GM23338 (cell line): ENCODE results near the gene APOB. TPM values are rescaled to one million over a fixed set of nuclear protein-coding genes. Genes with fewer than 3 reads are reported as not detected.

Experiments
- ATAC-seq: fragments of 200-7000 bp; cut with Tn5 transposase; 3 replicates; pipeline ENCODE4 v1.9.1; 2020
- DNase-seq: peaks from one replicate; pipeline ENCODE4 v3.0.0-alpha.2; 2015; ENCODE audit warnings: low spot score
- H2AFZ ChIP-seq: fragments of 200-600 bp; sonication (generic); 2 replicates; pipeline ENCODE4 v1.8.0; 2016; ENCODE audit warnings: antibody characterized with exemption, mild to moderate bottlenecking, moderate library complexity
- H3F3A ChIP-seq: fragments of 200-600 bp; sonication (generic); replicated peaks from 2 replicates; pipeline ENCODE4 v1.8.0; 2017; ENCODE audit warnings: antibody characterized with exemption, mixed run types, low read depth
- H3K27ac ChIP-seq: fragments of 200-600 bp; sonication (generic); 2 replicates; pipeline ENCODE4 v1.6.1; 2016; ENCODE audit warnings: low read depth
- H3K27me3 ChIP-seq: fragments of 200-600 bp; sonication (generic); 2 replicates; pipeline ENCODE4 v1.8.0; 2016; ENCODE audit warnings: mild to moderate bottlenecking, mixed run types, moderate library complexity; ENCODE audit not compliant: insufficient read depth
- H3K36me3 ChIP-seq: fragments of 200-600 bp; sonication (generic); 2 replicates; pipeline ENCODE4 v1.8.0; 2016; ENCODE audit warnings: mild to moderate bottlenecking; ENCODE audit not compliant: insufficient read depth
- H3K4me1 ChIP-seq: fragments of 200-600 bp; sonication (generic); 2 replicates; pipeline ENCODE4 v1.8.0; 2016; ENCODE audit warnings: mild to moderate bottlenecking, moderate library complexity; ENCODE audit not compliant: insufficient read depth
- H3K4me2 ChIP-seq: fragments of 200-600 bp; sonication (generic); 2 replicates; pipeline ENCODE4 v1.7.1; 2017; ENCODE audit warnings: mixed run types
- H3K4me3 ChIP-seq: fragments of 200-600 bp; sonication (generic); 2 replicates; pipeline ENCODE4 v1.6.1; 2016; ENCODE audit warnings: mixed run types
- H3K79me2 ChIP-seq: fragments of 200-600 bp; sonication (generic); replicated peaks from 2 replicates; pipeline ENCODE4 v1.8.0; 2017; ENCODE audit warnings: mild to moderate bottlenecking; ENCODE audit not compliant: insufficient read depth
- H3K9me2 ChIP-seq: fragments of 200-600 bp; sonication (generic); 2 replicates; pipeline ENCODE4 v1.8.0; 2017; ENCODE audit not compliant: insufficient read depth
- H4K20me1 ChIP-seq: fragments of 200-600 bp; sonication (generic); replicated peaks from 2 replicates; pipeline ENCODE4 v1.8.0; 2017; ENCODE audit warnings: mild to moderate bottlenecking; ENCODE audit not compliant: insufficient read depth
- H3K27ac Mint-ChIP-seq: 2 replicates; pipeline ENCODE4 v1.8.0; 2020; ENCODE audit warnings: inconsistent platforms, mild to moderate bottlenecking, moderate library complexity, mixed read lengths
- H3K27me3 Mint-ChIP-seq: 3 replicates; pipeline ENCODE4 v1.8.0; 2022; ENCODE audit warnings: low read depth, mild to moderate bottlenecking, moderate library complexity, mixed read lengths, inconsistent platforms; ENCODE audit not compliant: insufficient read depth, poor library complexity
- H3K36me3 Mint-ChIP-seq: 3 replicates; pipeline ENCODE4 v1.8.0; 2021; ENCODE audit warnings: low read depth, mild to moderate bottlenecking, inconsistent platforms, moderate library complexity, mixed read lengths
- H3K4me1 Mint-ChIP-seq: 3 replicates; pipeline ENCODE4 v1.8.0; 2020; ENCODE audit warnings: mild to moderate bottlenecking, inconsistent platforms, mixed read lengths
- H3K4me3 Mint-ChIP-seq: 3 replicates; pipeline ENCODE4 v1.8.0; 2021; ENCODE audit warnings: moderate library complexity, mild to moderate bottlenecking, inconsistent platforms, mixed read lengths
- H3K9me3 Mint-ChIP-seq: 3 replicates; pipeline ENCODE4 v1.8.0; 2020; ENCODE audit warnings: moderate library complexity, mild to moderate bottlenecking, inconsistent platforms, mixed read lengths
- CREB1 ChIP-seq: fragments of 250-450 bp; sonication (Bioruptor Pico); IDR thresholded peaks from 2 replicates; pipeline ENCODE4 v1.5.0; 2020; ENCODE audit warnings: low read depth, mild to moderate bottlenecking, moderate library complexity
- ETS1 ChIP-seq: IDR thresholded peaks from 2 replicates; pipeline ENCODE4 v1.6.1; 2016; ENCODE audit warnings: antibody characterized with exemption
- EZH2 ChIP-seq: fragments of 200-600 bp; sonication (generic); IDR thresholded peaks from one replicate; pipeline ENCODE4 v1.8.0; 2017; ENCODE audit warnings: antibody characterized with exemption, mild to moderate bottlenecking, low read depth; ENCODE audit not compliant: unreplicated experiment
- JUNB ChIP-seq: IDR thresholded peaks from one replicate; pipeline ENCODE4 v1.6.1; 2016; ENCODE audit warnings: antibody characterized with exemption; ENCODE audit not compliant: unreplicated experiment
- NANOG ChIP-seq: IDR thresholded peaks from 2 replicates; pipeline ENCODE4 v1.6.1; 2016; ENCODE audit warnings: antibody characterized with exemption, borderline replicate concordance
- POLR2AphosphoS5 ChIP-seq: IDR thresholded peaks from 2 replicates; pipeline ENCODE4 v1.6.1; 2016; ENCODE audit warnings: antibody characterized with exemption, low read depth
- REST ChIP-seq: IDR thresholded peaks from one replicate; pipeline ENCODE4 v1.6.1; 2018; ENCODE audit warnings: antibody characterized with exemption; ENCODE audit not compliant: unreplicated experiment
- STAT1 ChIP-seq: IDR thresholded peaks from one replicate; pipeline ENCODE4 v1.6.1; 2016; ENCODE audit warnings: antibody characterized with exemption; ENCODE audit not compliant: unreplicated experiment
- ZNF114 ChIP-seq: fragments of 250-450 bp; sonication (Bioruptor Pico); IDR thresholded peaks from 2 replicates; pipeline ENCODE4 v1.5.0; 2020; ENCODE audit warnings: mild to moderate bottlenecking, moderate library complexity
- ZNF331 ChIP-seq: fragments of 250-450 bp; sonication (Bioruptor Pico); IDR thresholded peaks from 2 replicates; pipeline ENCODE4 v1.5.0; 2020; ENCODE audit warnings: low read depth, mild to moderate bottlenecking, moderate library complexity
- polyA plus RNA-seq: library from polyadenylated mRNA; unstranded; fragments of >200 nt; fragmentation: Nextera tagmentation; extraction: Ambion mirVana; gene quantifications from 2 replicates; pipeline ENCODE4 v1.2.1, GENCODE V29; 2016
- total RNA-seq: library from RNA; depleted of rRNA; stranded (reverse); fragments of >200 nt; shearing (Covaris generic); gene quantifications from 2 replicates; pipeline ENCODE4 v1.2.3, GENCODE V29; 2014

The APOB gene
- total and polyA plus RNA-seq, 2 experiments from 2014 or later, result 0.08 to 0.56 TPM

GRCh38 chr2:21041943-21042707 lies 1.7 kb downstream of the APOB start:
- Mint-ChIP-seq H3K36me3 (no peaks in the 10 kb centered on the region), H3K4me3 (no peak overlapping the region), H3K27me3 (peaks cover 12% of the 10 kb centered on the region), H3K4me1 (peaks cover 22% of the 10 kb centered on the region), H3K27ac (no peak overlapping the region), H3K9me3 (no peaks in the 10 kb centered on the region)
- peak; percentile 5 for DNase-seq
- Histone ChIP-seq H3K4me1 (peaks cover 21% of the 10 kb centered on the region), H2AFZ (no peak overlapping the region), H3K79me2 (no peaks in the 10 kb centered on the region), H3K27ac (no peak overlapping the region), H3F3A (no peaks in the 10 kb centered on the region), H3K36me3 (no peaks in the 10 kb centered on the region), H3K4me2 (no peak overlapping the region), H3K9me2 (no peaks in the 10 kb centered on the region), H3K27me3 (peaks cover 17% of the 10 kb centered on the region), H4K20me1 (no peaks in the 10 kb centered on the region), H3K4me3 (no peak overlapping the region)
- TF ChIP-seq NANOG, result no peak
- TF ChIP-seq CREB1, result no peak
- TF ChIP-seq REST, result no peak
- TF ChIP-seq EZH2, result no peak
- no peak for TF ChIP-seq POLR2AphosphoS5
- TF ChIP-seq ZNF331 (CRISPR knock-in tag), result no peak
- no peak for TF ChIP-seq ZNF114
- no peak for TF ChIP-seq JUNB
- no peak for TF ChIP-seq STAT1
- no peak for TF ChIP-seq ETS1
- ATAC-seq, result no peak

- H3K36me3 ChIP-seq, result no peaks in the 10 kb centered on the region
- H3K4me2 ChIP-seq, result no peak overlapping the region
- no peak for ATAC-seq
- H3F3A ChIP-seq, result no peaks in the 10 kb centered on the region
- DNase-seq, result no peak
- H3K27me3 ChIP-seq, result peaks cover 17% of the 10 kb centered on the region
- no peak overlapping the region for H3K4me3 ChIP-seq
- no peak overlapping the region for H2AFZ ChIP-seq
- H4K20me1 ChIP-seq, result no peaks in the 10 kb centered on the region
- Mint-ChIP-seq H3K27me3 (peaks cover 12% of the 10 kb centered on the region), H3K4me3 (no peak overlapping the region), H3K36me3 (no peaks in the 10 kb centered on the region), H3K27ac (no peak overlapping the region), H3K9me3 (no peaks in the 10 kb centered on the region), H3K4me1 (peaks cover 16% of the 10 kb centered on the region)
- no peaks in the 10 kb centered on the region for H3K9me2 ChIP-seq
- no peak overlapping the region for H3K27ac ChIP-seq
- peaks cover 14% of the 10 kb centered on the region for H3K4me1 ChIP-seq
- H3K79me2 ChIP-seq, result no peaks in the 10 kb centered on the region
- TF ChIP-seq EZH2, result no peak
- TF ChIP-seq REST, result no peak
- no peak for TF ChIP-seq POLR2AphosphoS5
Observed at GRCh38 chr2:21041462-21041861, 2.4 kb downstream of the APOB start.
